Caki2 (cell line): ENCODE measurements around the gene SYNJ2. TPM values are rescaled to one million over a fixed set of nuclear protein-coding genes. Genes with fewer than 3 reads are reported as not detected.
"Not testable (repeated sequence)": the region's sequence is repeated elsewhere in the genome, so short reads cannot be mapped to it uniquely, and the experiment has no call there.

ENCODE experiments used
- DNase-seq: peaks from one replicate; pipeline ENCODE4 v3.0.0-alpha.2; 2015; ENCODE audit warnings: low read depth
- in situ Hi-C: cut with HindIII; loops from 2 replicates; pipeline ENCODE4 v1.10.0; 2016; ENCODE audit warnings: low sequenced_read_pairs, low pct_unique_long_range_greater_than_20kb, mixed read lengths
- total RNA-seq: library from RNA; depleted of rRNA; stranded (reverse); fragments of >200 nt; shearing (Covaris generic); gene quantifications from 2 replicates; pipeline ENCODE4 v1.2.3, GENCODE V29; 2014; ENCODE audit warnings: low replicate concordance; rRNA removed

Gene SYNJ2, protein sequence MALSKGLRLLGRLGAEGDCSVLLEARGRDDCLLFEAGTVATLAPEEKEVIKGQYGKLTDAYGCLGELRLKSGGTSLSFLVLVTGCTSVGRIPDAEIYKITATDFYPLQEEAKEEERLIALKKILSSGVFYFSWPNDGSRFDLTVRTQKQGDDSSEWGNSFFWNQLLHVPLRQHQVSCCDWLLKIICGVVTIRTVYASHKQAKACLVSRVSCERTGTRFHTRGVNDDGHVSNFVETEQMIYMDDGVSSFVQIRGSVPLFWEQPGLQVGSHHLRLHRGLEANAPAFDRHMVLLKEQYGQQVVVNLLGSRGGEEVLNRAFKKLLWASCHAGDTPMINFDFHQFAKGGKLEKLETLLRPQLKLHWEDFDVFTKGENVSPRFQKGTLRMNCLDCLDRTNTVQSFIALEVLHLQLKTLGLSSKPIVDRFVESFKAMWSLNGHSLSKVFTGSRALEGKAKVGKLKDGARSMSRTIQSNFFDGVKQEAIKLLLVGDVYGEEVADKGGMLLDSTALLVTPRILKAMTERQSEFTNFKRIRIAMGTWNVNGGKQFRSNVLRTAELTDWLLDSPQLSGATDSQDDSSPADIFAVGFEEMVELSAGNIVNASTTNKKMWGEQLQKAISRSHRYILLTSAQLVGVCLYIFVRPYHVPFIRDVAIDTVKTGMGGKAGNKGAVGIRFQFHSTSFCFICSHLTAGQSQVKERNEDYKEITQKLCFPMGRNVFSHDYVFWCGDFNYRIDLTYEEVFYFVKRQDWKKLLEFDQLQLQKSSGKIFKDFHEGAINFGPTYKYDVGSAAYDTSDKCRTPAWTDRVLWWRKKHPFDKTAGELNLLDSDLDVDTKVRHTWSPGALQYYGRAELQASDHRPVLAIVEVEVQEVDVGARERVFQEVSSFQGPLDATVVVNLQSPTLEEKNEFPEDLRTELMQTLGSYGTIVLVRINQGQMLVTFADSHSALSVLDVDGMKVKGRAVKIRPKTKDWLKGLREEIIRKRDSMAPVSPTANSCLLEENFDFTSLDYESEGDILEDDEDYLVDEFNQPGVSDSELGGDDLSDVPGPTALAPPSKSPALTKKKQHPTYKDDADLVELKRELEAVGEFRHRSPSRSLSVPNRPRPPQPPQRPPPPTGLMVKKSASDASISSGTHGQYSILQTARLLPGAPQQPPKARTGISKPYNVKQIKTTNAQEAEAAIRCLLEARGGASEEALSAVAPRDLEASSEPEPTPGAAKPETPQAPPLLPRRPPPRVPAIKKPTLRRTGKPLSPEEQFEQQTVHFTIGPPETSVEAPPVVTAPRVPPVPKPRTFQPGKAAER (N-terminal part only)
- total RNA-seq, result 14.2 and 21.3 TPM in 2 replicates

DNA sequence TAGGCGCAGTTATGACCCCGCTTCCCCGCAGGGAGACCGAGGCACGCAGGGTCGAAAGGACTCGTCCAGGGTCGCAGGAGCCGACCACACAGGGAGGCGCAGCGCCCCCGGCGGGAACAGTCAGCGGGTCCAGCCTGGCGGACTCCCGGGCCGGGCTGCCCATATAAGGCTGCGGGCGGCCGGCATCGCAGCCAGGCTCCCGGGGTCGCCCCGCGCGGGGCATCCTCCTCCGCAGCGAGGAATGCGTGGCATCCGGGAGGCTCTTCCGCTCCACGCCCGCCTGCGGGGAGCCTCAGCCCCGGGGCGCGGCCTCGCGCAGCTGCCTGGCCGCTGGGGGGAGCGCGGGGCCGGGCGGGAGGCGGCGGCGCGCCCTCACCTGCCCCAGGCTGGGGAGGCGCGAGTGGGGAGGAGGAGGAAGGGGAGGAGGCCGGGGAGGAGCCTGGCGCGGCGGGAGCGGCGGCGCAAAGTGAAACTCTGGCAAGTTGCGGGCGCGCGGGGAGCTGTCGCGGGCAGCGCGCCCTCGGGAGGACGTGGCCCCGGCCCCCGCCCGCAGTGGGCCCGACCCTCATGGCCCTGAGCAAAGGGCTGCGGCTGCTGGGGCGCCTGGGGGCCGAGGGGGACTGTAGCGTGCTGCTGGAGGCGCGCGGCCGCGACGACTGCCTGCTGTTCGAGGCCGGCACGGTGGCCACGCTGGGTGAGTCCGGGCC lies at the start of gene SYNJ2:
TSS of gene SYNJ2 (plus strand) at position 469 of the 707 bp plus-strand sequence. CDS start at position 568, 99 bp downstream.
- in situ Hi-C loops, result no loop called here
- peak; percentile 71 for DNase-seq

DNA sequence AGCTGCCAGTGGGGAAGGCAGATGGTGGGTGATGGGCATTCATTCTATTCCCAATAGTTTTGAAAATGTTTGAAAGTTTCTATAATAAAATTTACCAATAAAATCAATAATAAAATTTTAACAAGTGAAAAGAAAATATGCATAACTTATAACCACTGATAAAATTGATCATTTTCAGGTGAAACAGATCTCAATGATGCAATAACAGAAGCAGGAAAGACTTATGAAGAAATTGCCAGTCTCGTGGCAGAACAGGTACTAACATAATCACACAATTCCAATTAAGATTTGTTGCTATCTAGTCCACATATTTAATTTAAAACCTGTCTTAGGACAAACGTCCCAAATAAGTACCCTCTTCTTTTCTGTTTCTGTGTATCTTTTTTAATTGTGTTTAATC lies 45.9 kb upstream of the SYNJ2 start:
- in situ Hi-C loops, result no loop called here

DNA sequence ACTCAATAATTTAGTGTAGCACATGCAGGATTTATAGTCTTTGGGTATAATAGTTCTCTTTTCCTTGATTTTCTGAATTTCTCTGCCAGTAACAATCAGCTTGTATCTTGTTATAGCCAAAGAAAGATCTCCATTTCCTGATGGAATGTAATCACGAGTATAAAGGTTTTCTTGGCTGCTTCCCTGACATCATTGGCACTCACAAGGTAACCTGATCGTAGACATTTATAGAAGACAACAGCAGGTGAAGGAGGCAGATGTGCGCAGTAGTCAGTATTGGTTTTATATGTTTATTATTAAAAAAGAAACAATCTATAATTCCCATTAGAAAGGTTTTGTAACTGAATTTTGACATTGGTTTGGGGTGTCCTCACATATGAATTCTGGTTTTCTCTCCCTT lies 44.3 kb upstream of the SYNJ2 start:
- DNase-seq, result no peak
- in situ Hi-C loops, result no loop called here

More for the DNA sequence above, 45.9 kb upstream of the SYNJ2 start:
- no peak for DNase-seq

DNA sequence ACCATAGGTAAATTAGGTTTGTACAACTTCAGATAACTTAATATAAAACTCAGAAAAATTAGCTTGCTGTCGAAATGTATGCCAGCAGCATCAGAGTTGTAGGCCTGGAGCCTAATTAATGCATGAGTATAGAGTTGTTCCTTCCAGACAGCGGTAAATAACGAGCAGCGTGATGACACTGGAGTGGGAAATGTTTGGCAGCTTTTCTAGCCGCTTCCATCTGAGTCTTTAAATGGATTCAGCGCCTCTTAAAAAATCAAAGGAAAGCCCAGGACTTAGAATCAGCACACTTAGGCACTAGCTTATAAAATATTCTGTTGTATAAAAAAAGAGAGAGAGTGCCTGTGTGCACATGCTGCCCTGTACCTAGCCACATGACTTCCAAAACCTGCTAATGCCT lies 43.7 kb upstream of the SYNJ2 start:
- in situ Hi-C loops, result no loop called here
- DNase-seq, result no peak

DNA sequence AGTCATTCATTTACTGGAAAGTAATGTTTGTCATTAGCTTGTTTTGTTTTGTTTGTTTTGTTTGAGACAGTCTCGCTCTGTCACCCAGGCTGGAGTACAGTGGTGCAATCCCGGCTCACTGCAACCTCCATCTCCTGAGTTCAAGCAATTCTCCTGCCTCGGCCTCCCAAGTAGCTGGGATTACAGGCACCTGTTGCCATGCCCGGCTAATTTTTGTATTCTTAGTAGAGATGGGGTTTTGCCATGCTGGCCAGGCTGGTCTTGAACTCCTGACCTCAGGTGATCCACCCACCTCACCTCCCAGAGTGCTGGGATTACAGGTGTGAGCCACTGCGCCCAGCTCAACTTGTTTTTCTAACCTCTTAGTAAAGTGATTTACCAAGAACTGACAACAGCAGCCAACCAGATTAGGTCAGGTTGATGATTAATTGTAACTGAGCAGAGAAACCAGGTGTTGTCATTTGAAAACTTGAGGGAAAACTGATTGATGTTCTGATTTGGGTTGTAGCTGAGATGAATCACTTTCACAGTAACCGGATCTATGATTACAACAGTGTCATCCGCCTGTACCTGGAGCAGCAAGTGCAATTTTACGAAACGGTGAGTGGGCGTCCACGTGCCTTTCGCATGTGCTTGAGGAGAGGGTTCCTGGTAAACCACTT lies 41.2 kb upstream of the SYNJ2 start:
- in situ Hi-C loops, result not testable (repeated sequence)
- peak; percentile 52 for DNase-seq

DNA sequence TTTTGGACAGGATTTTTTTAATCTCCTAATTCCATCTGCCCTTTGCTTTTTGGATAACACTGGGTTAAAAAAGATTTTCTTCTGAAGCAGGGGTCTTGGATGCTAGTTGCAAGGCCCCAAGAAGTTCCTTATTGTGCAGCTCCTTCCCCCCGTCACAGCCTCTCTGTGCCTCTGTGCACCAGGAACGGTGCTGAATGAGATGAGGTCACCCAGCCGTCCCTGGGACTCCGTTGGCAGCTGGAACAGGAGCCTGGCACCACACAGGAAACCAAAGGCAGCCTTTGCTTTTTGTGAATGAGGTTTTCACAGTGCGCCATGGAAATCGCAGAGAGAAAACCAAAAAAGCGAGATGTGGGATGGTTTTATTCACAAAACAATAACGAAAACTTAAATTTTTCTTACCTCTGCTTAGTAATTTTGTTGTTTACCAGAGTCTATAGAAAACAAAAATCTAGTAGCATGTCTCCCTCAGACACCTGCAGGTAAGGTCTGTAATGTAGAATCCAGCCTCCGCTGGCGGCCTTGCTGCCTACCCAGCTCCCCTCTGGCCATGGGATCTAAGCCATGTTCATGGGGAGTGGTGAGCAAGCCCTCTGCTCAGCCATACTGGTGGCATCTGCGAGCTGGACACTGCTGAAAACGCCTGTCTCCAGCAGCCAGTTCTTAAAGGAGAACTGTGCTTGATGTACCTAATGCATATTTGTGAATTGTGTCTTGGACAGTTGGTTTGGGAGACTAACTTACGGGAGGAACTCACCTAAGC lies 40.4 kb upstream of the SYNJ2 start:
- in situ Hi-C loops, result no loop called here
- DNase-seq, result no peak

DNA sequence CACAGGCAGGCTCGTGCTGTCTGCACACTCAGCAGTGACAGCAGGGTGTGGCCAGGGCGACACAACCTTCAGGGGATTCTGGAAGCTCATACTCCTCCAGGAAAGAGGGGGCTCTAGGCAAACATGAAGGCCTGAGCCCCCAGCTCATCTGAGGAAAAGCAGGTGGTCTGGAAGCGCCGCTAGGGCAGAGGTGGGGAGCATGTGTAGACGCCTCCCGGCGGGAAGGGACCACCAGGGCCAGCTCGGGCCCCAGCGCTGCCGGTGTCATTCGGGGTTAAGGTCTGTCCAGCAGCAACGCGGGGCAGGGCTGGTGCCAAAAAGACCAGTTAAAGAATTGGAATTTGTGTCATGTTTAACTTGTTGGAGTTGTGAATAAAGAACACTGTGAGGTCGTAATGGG lies 39.3 kb upstream of the SYNJ2 start:
- in situ Hi-C loops, result no loop called here
- no peak for DNase-seq

DNA sequence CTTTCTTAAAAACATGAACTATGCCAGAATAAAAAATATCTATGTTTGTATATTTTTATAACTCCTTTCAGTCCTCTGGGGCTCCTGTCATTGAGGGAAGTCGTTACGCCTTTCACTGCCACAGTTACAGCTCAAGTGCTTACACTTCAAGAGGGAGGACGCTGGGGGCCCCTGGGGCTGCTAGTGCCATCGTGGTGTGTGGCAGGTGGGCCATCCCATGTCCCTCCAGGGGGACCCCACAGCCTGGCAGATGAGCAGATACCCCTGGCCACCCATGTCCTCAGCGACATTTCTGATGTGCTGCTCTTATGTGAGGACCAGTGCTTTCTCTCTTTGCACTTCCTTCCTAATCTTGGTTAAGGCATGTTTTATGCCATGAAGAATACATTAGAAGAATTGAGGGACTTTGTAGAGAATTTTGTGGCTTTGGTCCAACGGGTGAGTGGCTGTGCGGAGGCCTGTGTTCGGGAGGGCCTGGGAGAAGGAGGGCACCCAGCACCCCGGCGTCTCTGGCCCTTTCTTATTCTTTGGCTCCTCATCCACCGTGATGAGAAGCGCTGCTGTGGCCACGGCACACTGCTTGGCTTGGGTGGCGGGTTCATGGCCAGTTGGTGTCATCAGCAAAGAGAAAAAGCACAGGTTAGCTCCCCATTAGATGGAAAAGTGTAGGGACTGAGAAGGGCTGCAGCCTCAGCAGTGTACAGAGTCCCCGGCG lies 38.3 kb upstream of the SYNJ2 start:
- in situ Hi-C loops, result no loop called here
- DNase-seq, result no peak

DNA sequence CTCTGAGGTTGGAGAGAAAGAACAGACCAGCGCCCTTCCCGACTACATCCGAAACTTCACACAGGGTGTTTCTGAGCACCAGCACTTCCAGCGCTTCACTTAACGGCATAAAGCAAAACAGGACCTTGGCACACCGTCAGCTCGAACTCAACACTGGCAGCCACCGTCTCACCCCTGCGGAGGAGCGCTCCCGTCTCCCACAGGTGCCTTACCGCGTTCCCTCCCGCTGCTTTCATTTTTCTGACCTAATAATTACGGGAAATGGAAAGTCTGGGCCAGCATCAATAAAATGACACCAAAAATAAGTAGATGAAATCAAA lies 37.7 kb upstream of the SYNJ2 start:
- no peak for DNase-seq
- in situ Hi-C loops, result no loop called here

DNA sequence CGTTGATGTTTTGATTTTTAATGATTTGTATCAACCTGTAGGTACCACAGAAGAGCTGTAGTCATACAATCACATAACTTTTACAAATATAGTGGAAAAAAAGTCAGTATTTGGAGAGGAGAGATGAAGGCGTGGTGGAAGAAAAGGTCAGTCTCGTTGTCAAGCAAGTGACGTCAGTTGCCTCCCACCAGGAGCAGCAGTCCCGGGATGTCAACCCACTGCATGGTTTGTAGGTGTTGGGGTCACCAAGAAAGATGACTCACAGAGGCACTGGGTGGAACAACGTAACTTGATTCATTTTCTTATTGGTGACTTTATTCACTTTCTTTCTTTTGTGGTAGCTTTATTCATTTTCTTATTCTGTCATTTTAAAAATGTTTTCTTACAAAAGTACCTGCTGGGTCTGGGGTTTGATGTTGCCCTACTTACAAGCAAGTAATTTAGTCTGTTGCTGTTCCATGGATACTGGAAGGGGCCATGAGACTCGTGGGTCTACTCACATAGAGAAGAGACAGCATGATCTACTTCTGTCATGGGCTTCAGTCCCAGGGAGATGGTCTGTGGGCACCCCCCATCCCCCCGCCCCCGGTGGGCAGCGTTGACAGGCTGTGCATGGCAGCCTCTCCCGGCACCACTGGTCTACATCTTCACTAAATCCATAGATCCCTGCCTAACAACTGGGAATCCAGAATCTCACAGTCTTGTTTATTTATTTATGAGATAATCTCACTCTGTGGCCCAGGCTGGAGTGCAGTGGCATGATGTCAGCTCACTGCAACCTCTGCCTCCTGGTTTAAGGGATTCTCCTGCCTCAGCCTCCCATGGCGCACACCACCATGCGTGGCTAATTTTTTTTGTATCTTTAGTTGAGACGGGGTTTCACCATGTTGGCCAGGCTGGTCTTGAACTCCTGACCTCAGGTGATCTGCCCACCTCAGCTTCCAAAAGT lies 36.4 kb upstream of the SYNJ2 start:
- no peak for DNase-seq
- in situ Hi-C loops, result no loop called here

DNA sequence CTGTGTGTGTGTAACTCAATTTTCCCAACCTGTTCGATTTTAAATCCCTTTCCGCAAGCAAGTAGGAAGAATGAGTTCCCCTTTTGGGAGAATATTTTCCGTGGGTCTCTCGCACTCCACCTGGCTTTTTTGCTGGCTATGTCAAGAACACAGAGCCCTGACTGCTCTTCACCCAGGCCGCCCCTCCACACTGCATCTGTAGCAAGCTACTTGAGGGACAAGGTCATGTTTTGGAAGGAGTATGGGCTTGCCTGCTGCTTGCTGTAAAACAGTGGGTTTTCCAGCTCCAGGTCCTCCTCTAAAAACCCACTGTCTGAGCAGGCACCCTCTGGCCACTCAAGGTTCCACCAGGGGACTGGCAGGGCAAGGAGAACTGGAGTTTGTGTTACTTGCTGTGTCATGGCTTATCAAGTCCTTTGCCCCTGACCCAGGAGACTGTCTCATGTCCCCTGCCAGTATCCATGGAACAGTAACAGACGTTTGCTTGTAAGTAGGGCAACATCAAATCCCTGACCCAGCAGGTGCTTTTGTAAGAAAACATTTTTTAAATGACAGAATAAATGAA lies 35.5 kb upstream of the SYNJ2 start:
- no peak for DNase-seq
- in situ Hi-C loops, result no loop called here

DNA sequence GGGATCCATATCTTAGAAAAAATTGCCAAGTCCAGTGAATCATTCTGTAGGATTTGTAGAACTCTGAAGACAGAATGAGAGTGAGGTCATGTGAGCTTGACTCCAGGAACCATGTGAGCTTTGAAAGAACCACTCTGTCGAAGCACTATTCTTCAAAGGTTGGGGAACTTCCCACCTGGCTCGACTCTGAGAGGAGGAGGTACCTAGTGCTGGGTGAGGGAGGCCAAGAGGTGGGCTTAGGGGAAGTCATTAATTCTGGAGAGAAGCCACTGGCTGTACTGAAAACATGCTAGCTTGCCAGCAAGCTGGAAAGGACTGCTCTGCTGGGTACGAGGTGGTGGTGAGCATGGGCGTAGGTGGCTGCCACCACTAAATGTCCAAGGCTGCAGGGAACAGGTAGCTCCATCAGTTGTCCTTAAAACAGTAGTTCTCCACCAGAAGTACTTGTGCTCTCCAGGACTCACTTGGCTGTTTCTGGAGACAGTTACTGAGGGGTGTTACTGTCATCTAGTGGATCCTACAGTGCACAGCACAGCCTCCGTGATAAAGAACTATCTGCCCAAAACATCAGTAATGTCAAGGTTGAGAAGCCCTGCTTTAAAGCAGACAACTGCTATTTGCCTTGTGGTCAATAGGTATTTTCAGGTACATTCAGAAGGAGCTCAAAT lies 34.7 kb upstream of the SYNJ2 start:
- DNase-seq, result no peak
- in situ Hi-C loops, result no loop called here

DNA sequence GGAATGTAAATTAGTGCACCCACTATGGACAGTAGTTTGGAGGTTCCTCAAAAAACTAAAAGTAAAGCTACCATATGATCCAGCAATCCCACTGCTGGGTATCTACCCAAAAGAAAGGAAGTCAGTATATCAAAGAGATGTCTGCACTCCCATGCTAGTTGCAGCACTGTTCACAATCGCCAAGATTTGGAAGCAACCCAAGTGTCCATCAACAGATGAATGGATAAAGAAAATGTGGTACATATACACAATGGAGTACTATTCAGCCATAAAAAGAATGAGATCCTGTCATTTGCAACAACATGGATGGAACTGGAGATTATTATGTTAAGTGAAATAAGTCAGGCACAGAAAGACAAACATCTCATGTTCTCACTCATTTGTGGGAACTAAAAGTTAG lies 30.8 kb upstream of the SYNJ2 start:
- in situ Hi-C loops, DNase-seq: not testable (repeated sequence)

DNA sequence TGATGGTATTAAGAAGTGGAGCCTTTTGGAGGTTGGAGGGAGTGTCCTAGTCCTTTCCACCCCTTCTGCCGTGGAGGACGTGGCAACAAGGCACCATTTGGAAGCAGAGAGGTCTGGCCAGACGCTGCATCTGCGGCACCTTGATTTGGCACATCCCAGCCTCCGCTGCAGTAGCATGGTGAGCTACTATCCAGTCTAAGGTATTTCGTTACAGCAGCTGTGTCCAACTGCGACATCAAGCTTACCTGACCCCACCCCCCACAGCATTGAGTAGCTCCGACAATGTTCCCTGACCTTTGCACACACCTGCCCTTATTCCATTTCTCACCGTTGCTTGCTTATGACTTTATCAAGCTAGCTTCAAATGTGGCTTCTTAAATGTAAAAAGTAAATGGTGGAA lies 29.8 kb upstream of the SYNJ2 start:
- no peak for DNase-seq
- in situ Hi-C loops, result no loop called here
